ENCODE results near the gene UIMC1.

GRCh38 chr5:176878463-176878862 is 128.1 kb downstream of the UIMC1 start:
- TF ChIP-seq CTCF (IDR thresholded peaks at IDR 0.05 in 2 of 3, conservative IDR thresholded peaks at IDR 0.05 in 1 of 3; ENCODE audit: borderline replicate concordance in 1 of 3, insufficient read depth in 1 of 3, low read depth in 2 of 3, low read length in 2 of 3) (no peak), ZBTB33 (IDR thresholded peaks at IDR 0.05; ENCODE audit: extremely low read depth, insufficient replicate concordance, low read length) (no peak), RAD21 (IDR thresholded peaks at IDR 0.05; ENCODE audit: low read depth) (no peak), JUND (IDR thresholded peaks at IDR 0.05) (no peak)

Data from HCT116 (cell line).